ENCODE measurements around the gene TMEM271. TPM values are rescaled to one million over a fixed set of nuclear protein-coding genes. Genes with fewer than 3 reads are reported as not detected.

The TMEM271 gene
- total RNA-seq: not detected

- no peak for DNase-seq (ENCODE audit: low spot score)
Measured at GRCh38 chr4:576245-576821, at the start of gene TMEM271. Gene TMEM271 (minus strand): TSS chr4:576295. CDS start chr4:576062, 233 bp downstream.

GRCh38 chr4:625631-626161 lies 49.6 kb upstream of the TMEM271 start:
- DNase-seq (ENCODE audit: low spot score): no peak

GRCh38 chr4:624705-625590 lies 48.9 kb upstream of the TMEM271 start, which contains the start of gene PDE6B:
Gene PDE6B (plus strand): TSS chr4:625573. CDS start chr4:625627, 54 bp downstream.
- DNase-seq (ENCODE audit: low spot score): no peak

GRCh38 chr4:623914-624566 lies 47.9 kb upstream of the TMEM271 start:
- no peak for DNase-seq (ENCODE audit: low spot score)

GRCh38 chr4:622996-623913 lies 47.2 kb upstream of the TMEM271 start:
- DNase-seq (ENCODE audit: low spot score): no peak

- DNase-seq (ENCODE audit: low spot score): no peak
Measured at GRCh38 chr4:622071-622995, 46.2 kb upstream of the TMEM271 start.

GRCh38 chr4:621296-622070 lies 45.4 kb upstream of the TMEM271 start:
- DNase-seq (ENCODE audit: low spot score): no peak

GRCh38 chr4:620851-621261 lies 44.8 kb upstream of the TMEM271 start:
- no peak for DNase-seq (ENCODE audit: low spot score)

- DNase-seq (ENCODE audit: low spot score): no peak
Measured at GRCh38 chr4:620201-620600, 44.1 kb upstream of the TMEM271 start.

GRCh38 chr4:617644-618641 lies 41.8 kb upstream of the TMEM271 start:
- no peak for DNase-seq (ENCODE audit: low spot score)

GRCh38 chr4:616911-617643 lies 41.0 kb upstream of the TMEM271 start:
- no peak for DNase-seq (ENCODE audit: low spot score)

GRCh38 chr4:616091-616490 lies 40.0 kb upstream of the TMEM271 start:
- no peak for DNase-seq (ENCODE audit: low spot score)

GRCh38 chr4:613126-613525 lies 37.0 kb upstream of the TMEM271 start:
- DNase-seq (ENCODE audit: low spot score): no peak

GRCh38 chr4:612749-613125 lies 36.6 kb upstream of the TMEM271 start:
- no peak for DNase-seq (ENCODE audit: low spot score)

- DNase-seq (ENCODE audit: low spot score): no peak
Measured at GRCh38 chr4:612052-612748, 36.1 kb upstream of the TMEM271 start.

GRCh38 chr4:610411-611261 lies 34.5 kb upstream of the TMEM271 start:
- peak; percentile 53 for DNase-seq (ENCODE audit: low spot score)

Data from mucosa of gallbladder (tissue), 1 donor.